Retinal pigment epithelial cell (primary cell): ENCODE measurements around the gene CAMSAP1.

Experiments used
- DNase-seq: peaks from one replicate; pipeline ENCODE4 v3.0.0-alpha.2; 2010; ENCODE audit warnings: low read depth
- H3K4me3 ChIP-seq: 2 replicates; pipeline ENCODE4 v1.5.1; 2011; ENCODE audit warnings: mild to moderate bottlenecking, low read length, control low read depth, moderate library complexity
- CTCF ChIP-seq: conservative IDR thresholded peaks from 2 replicates; pipeline ENCODE4 v1.5.1; 2011; ENCODE audit warnings: low read depth, low read length, control low read depth, inconsistent platforms

CAMSAP1 gene

GRCh38 chr9:135804581-135805421 is 102.5 kb downstream of the CAMSAP1 start:
- DNase-seq: no peak
- H3K4me3 ChIP-seq: no peak overlapping the region
- TF ChIP-seq CTCF: peak; percentile 3

- H3K4me3 ChIP-seq: no peak overlapping the region
- no peak for DNase-seq
- TF ChIP-seq CTCF: no peak
Measured at GRCh38 chr9:135803441-135803840, 103.9 kb downstream of the CAMSAP1 start.

DNA sequence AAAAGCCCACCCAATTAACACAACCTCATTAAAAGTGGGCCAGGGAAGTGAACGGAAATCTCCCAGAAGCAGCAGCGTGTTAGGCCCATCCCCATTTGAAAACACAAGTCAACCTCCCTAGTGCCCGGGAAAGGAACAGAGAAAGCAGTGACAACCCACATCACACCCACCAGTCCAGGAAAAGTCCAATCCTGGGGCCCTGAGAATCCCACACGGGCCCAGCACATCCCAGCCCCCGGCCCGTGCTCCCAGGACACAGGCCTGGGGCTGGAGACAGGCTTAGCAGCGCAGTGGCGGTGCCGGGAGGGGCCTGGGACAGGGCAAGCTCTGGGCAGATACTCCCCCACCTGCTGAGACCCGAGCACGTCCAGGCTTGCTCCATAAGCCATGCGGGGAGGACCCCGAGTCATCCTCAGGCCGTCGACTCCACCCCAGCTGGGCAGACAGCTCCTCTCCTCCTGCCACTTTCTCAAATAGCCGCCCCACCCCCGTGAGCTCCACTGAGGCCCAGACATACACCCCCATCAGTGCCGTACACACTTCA is 104.4 kb downstream of the CAMSAP1 start:
- DNase-seq: no peak
- no peak overlapping the region for H3K4me3 ChIP-seq
- no peak for TF ChIP-seq CTCF

GRCh38 chr9:135801070-135801469 is 106.3 kb downstream of the CAMSAP1 start:
- H3K4me3 ChIP-seq: no peak overlapping the region
- no peak for DNase-seq
- no peak for TF ChIP-seq CTCF

GRCh38 chr9:135799261-135799660 is 108.1 kb downstream of the CAMSAP1 start:
- TF ChIP-seq CTCF: no peak
- H3K4me3 ChIP-seq: no peak overlapping the region
- no peak for DNase-seq

GRCh38 chr9:135798263-135798585 is 109.1 kb downstream of the CAMSAP1 start:
- no peak for TF ChIP-seq CTCF
- no peak for DNase-seq
- H3K4me3 ChIP-seq: no peak overlapping the region

DNA sequence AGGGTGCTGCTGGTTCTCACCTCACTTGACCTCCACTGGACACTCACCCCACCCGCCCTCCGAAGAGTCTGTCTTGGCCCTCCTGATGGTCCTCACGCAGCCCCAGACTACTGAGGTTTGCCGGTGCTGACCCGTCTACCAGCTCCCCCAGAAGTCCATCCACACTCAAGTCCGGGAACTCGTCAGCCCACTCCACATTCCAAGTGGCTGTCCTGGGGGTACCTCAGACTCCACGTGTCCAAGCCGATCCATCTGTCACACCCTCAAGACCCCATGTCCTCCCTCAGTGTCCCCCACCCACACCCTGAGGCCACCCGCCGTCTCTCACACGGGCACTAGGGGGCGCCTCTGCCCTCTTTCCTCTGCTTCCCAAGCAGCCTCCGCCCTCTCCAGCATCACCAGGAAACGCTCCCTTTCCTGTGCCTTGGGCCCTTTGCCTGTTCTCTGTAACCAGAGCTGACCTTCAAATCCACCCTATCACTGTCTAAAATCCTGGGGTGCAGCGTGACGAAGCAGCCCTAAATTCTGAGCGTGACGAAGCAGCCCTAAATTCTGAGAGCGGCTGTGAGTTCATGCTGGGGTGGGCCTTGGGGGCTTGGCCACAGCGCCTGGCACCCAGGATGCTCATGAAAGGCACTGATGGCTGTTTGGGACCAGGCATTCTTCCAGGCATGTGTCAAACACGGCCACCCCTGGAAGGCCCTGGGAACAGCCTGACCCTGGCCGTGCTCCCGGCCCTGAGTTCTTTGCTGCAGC is 109.7 kb downstream of the CAMSAP1 start:
- TF ChIP-seq CTCF: peak; percentile 82
- no peak for DNase-seq
- no peak overlapping the region for H3K4me3 ChIP-seq
